ENCODE data around the gene ATAD5. TPM values are rescaled to one million over a fixed set of nuclear protein-coding genes. Genes with fewer than 3 reads are reported as not detected.
"Not testable (repeated sequence)": the region's sequence is repeated elsewhere in the genome, so short reads cannot be mapped to it uniquely, and the experiment has no call there.

Gene ATAD5
- total RNA-seq, 1 donor from 2014 or later = 0.50 TPM

DNA sequence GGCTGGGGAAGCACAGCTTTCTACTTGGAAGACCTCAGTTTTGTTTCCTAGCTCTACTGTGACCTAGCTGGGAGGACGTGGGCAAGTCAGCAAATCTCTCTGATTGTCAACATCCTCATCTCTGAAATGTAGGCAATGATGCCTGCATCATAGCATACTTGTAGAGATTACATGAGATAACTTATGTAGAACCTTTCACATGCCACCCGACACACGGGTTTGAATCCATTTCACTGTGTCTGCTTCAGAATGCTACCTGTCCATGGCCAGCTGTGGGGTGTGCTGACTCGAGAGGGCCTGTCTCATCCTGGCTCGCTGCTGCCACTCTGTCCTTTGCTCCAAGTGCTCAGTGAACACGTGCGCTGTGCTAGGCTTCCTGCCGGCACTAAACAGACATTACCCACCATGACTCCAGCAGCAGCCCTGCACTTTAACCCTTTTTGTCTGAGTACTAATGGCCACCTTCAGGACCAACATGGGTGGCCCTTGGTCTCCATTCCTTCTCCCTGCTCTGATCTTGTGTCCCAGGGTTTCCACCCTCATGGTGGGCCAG lies 97.4 kb downstream of the ATAD5 start:
- DNase-seq (no peak), ATAC-seq (no peak)
- intact Hi-C loops (cut with micrococcal nuclease) = no loop called here

- not testable (repeated sequence) for ATAC-seq
Measured at GRCh38 chr17:30929861-30930260, 98.1 kb downstream of the ATAD5 start.

DNA sequence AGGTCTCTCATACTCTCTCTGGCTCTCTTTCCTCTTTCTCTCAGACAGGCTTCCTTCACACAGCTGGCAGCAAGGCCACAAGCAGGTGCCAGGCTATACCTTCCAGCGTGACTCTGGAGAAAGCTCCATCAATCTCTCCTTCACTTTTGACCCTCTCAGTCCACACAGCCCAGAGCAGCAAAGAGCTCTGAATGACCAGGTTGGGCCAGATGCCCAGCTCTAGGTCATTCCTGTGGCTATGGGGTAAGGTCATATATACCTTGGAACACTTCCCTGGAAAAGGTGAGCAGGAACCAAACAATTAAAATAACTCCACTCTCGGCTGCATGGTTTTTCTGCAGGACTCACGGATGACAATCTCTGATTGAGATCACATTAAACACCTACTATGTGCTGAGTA lies 98.7 kb downstream of the ATAD5 start:
- no peak for ATAC-seq
- no peak for DNase-seq
- intact Hi-C loops (cut with micrococcal nuclease) = no loop called here

More at GRCh38 chr17:30929861-30930260, 98.1 kb downstream of the ATAD5 start:
- DNase-seq; intact Hi-C loops (cut with micrococcal nuclease): not testable (repeated sequence)

- intact Hi-C loops (cut with micrococcal nuclease); ATAC-seq: not testable (repeated sequence)
Measured at GRCh38 chr17:30931582-30931981, 99.8 kb downstream of the ATAD5 start.

DNA sequence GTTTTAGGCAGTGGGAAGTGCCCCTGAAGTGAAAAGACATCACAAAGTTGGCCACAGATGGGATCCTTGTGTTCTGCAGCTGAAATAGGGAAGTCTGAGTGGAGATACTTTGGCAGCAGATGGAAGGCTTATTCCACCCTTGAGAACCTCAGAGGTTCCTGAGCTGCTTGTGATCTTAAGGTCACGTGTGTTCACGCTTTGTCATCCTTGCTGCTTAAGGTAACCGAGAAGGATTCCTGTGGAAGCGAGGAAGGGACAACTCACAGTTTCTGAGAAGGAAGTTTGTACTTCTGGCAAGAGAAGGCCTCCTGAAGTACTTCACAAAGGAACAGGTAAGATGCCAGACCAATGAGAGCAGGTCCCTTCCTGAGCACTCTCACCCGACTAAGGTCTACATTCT lies 102.2 kb downstream of the ATAD5 start:
- intact Hi-C loops (cut with micrococcal nuclease) = no loop called here
- no peak for ATAC-seq
- DNase-seq = no peak

More at GRCh38 chr17:30931582-30931981, 99.8 kb downstream of the ATAD5 start:
- not testable (repeated sequence) for DNase-seq

DNA sequence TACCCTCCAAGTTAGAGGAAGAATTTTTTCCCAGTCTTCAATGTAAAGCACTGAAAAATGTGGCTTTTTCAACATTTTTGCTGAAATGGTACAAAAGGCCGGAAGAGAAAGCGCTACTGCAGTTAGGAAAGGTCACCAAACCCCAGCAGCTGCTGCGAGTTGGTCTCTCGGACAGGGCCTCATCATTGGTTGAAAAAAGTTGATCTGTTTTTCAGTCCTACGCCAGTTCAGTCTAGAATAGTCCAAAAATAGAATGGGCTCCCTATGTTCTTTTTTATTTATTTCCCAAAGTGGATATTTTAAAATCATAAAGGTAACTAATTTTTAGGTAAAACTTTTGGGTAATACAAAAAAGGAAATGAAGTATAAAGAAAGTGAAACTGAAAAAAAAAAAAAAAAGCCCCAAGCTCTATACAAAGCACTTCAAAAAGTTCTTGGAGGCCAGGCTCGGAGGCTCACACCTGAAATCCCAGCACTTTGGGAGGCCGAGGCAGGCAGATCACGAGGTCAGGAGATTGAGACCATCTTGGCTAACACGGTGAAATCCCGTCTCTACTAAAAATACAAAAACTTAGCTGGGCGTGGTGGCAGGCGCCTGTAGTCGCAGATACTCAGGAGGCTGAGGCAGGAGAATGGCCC lies 107.4 kb downstream of the ATAD5 start:
- DNase-seq (no peak), ATAC-seq (peak; percentile 59)
- intact Hi-C loops (cut with micrococcal nuclease) = no loop called here

DNA sequence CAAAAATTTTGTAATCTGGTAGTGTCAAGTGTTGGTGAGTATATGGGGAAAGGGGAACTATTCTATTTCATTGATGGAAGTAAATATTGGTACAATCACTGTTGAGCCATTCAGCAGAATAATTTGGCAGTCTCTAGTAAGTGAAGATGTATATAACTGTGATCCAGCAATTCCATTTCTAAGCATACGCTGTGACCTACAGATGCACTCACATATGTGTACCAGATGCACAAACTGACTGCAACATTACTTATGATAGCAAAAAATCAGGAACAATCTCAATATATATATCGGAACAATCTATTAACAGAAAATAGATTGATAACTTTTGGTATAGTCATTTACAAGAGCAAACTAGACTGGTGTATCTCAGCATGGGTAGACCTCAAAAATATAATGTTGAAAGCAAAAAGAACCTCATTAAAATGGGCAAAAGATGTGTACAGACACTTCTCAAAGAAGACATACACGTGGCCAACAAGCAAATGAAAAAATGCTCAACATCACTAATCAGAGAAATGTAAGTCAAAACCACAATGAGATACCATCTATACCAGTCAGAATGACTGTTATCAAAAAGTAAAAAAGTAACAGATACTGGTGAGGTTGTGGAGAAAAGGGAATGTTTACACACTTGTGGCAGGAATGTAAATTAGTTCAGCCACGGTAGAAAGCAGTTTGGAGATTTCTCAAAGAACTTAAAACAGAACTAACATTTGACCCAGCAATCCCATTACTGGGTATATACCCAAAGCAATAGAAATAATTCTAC lies 110.7 kb downstream of the ATAD5 start:
- intact Hi-C loops (cut with micrococcal nuclease) = no loop called here
- ATAC-seq (no peak), DNase-seq (no peak)

Other genes starting within 250 kb of the ATAD5 start
- 6.1 TPM for gene CRLF3, start 7.3 kb upstream of the ATAD5 start, total RNA-seq
- 14.2 TPM for gene TEFM, start 74.3 kb downstream of the ATAD5 start, total RNA-seq
- 8.0 TPM for gene ADAP2, start 90.0 kb downstream of the ATAD5 start, total RNA-seq
- gene RNF135, start 139.1 kb downstream of the ATAD5 start, total RNA-seq = 4.1 TPM

Data from left ventricle myocardium superior (tissue), 1 donor.